GM19438 (cell line): ENCODE data around the gene TIGAR.
A peak's percentile ranks its signal among the peaks of the same experiment; 100 is the strongest.

Experiments
- ATAC-seq: cut with Tn5 transposase; IDR thresholded peaks from one replicate; pipeline ENCODE4 v1.9.1; 2021; ENCODE audit warnings: low read depth; ENCODE audit not compliant: unreplicated experiment

TIGAR gene

GRCh38 chr12:4320853-4321701 lies at the start of gene TIGAR:
Gene TIGAR, plus strand, starts transcription at chr12:4321213. Its CDS starts 59 bp downstream, at chr12:4321272.
- ATAC-seq, result peak; percentile 90

GRCh38 chr12:4271717-4272423 lies 49.1 kb upstream of the TIGAR start:
- ATAC-seq, result peak; percentile 41

- ATAC-seq, result peak; percentile 4
Measured at GRCh38 chr12:4272424-4273272, 48.4 kb upstream of the TIGAR start.

- no peak for ATAC-seq
Measured at GRCh38 chr12:4273273-4273651, 47.8 kb upstream of the TIGAR start.

- no peak for ATAC-seq
Measured at GRCh38 chr12:4273652-4274395, 47.2 kb upstream of the TIGAR start, which contains the start of gene CCND2. Gene CCND2, plus strand, starts transcription at chr12:4273762. Its CDS starts 279 bp downstream, at chr12:4274041.

- no peak for ATAC-seq
Measured at GRCh38 chr12:4274396-4275015, 46.5 kb upstream of the TIGAR start.

GRCh38 chr12:4275016-4275869 lies 45.8 kb upstream of the TIGAR start:
- ATAC-seq, result no peak

GRCh38 chr12:4275870-4276301 lies 45.1 kb upstream of the TIGAR start:
- ATAC-seq, result no peak

- no peak for ATAC-seq
Measured at GRCh38 chr12:4276524-4277204, 44.3 kb upstream of the TIGAR start.

- ATAC-seq, result no peak
Measured at GRCh38 chr12:4277205-4277543, 43.8 kb upstream of the TIGAR start.

GRCh38 chr12:4277857-4278256 lies 43.2 kb upstream of the TIGAR start:
- no peak for ATAC-seq

GRCh38 chr12:4278329-4279197 lies 42.5 kb upstream of the TIGAR start:
- ATAC-seq, result no peak

GRCh38 chr12:4279198-4279690 lies 41.8 kb upstream of the TIGAR start:
- no peak for ATAC-seq

GRCh38 chr12:4280351-4281163 lies 40.5 kb upstream of the TIGAR start:
- ATAC-seq, result no peak

- no peak for ATAC-seq
Measured at GRCh38 chr12:4281173-4281654, 39.8 kb upstream of the TIGAR start.
